ENCODE results near the gene PLA2G2C.

The PLA2G2C gene

DNA sequence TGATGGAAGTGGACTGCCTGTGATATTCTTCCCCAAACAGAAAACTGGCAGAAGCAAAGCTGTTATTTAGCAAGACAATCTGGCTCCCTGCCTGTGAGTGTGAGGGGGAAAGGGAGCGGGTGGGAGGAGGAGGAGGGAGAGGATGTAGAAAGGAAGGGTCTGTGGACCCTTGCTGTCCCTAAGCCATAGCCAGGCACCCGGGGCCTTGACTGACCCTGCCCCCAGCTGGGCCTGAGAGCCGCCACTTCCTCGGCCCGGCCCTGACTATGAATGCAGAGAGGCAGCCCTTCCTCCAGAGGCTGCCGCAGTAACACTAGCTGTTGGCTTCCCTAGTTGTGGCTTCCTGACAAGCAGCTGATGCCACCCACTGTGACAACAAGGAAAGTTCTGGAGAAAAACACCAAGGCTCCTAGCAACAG lies 33.3 kb downstream of the PLA2G2C start:
- Histone ChIP-seq H3K27ac (ENCODE audit: extremely low read depth, low read depth, low read length) (no peak overlapping the region), H3K4me3 (ENCODE audit: low read depth, low read length) (no peak overlapping the region), H3K9me3 (ENCODE audit: control insufficient read depth, insufficient read depth, low read depth, low read length) (no peaks in the 10 kb centered on the region), H3K4me1 (ENCODE audit: control insufficient read depth, insufficient read depth, low read length) (no peaks in the 10 kb centered on the region), H3K36me3 (ENCODE audit: control insufficient read depth in 2 of 2, insufficient read depth in 1 of 2, low read length in 2 of 2) (no peaks in the 10 kb centered on the region)
- POLR2A ChIA-PET = no interaction called here
- TF ChIP-seq ZNF266 (tag by site-specific recombination; IDR thresholded peaks at IDR 0.05; ENCODE audit: low read depth) (no peak), ZNF623 (tag by site-specific recombination; IDR thresholded peaks at IDR 0.05) (no peak), ZNF223 (tag by site-specific recombination; IDR thresholded peaks at IDR 0.05) (no peak), ZNF114 (tag by site-specific recombination; IDR thresholded peaks at IDR 0.05) (no peak), ZNF354C (tag by site-specific recombination; IDR thresholded peaks at IDR 0.05; ENCODE audit: borderline replicate concordance, low read depth) (no peak), ZNF791 (tag by site-specific recombination; IDR thresholded peaks at IDR 0.05) (no peak), ZNF184 (tag by site-specific recombination; IDR thresholded peaks at IDR 0.05) (no peak), ZBTB20 (tag by site-specific recombination; IDR thresholded peaks at IDR 0.05) (no peak), MYNN (tag by site-specific recombination; IDR thresholded peaks at IDR 0.05; ENCODE audit: borderline replicate concordance) (no peak), ZBTB17 (tag by site-specific recombination; IDR thresholded peaks at IDR 0.05) (no peak), HOXD13 (CRISPR knock-in tag; IDR thresholded peaks at IDR 0.05; ENCODE audit: borderline replicate concordance) (no peak)
- TF ChIP-seq, protein P1, sequence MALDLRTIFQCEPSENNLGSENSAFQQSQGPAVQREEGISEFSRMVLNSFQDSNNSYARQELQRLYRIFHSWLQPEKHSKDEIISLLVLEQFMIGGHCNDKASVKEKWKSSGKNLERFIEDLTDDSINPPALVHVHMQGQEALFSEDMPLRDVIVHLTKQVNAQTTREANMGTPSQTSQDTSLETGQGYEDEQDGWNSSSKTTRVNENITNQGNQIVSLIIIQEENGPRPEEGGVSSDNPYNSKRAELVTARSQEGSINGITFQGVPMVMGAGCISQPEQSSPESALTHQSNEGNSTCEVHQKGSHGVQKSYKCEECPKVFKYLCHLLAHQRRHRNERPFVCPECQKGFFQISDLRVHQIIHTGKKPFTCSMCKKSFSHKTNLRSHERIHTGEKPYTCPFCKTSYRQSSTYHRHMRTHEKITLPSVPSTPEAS (tag by site-specific recombination; IDR thresholded peaks at IDR 0.05) = no peak
- TF ChIP-seq, protein P2, sequence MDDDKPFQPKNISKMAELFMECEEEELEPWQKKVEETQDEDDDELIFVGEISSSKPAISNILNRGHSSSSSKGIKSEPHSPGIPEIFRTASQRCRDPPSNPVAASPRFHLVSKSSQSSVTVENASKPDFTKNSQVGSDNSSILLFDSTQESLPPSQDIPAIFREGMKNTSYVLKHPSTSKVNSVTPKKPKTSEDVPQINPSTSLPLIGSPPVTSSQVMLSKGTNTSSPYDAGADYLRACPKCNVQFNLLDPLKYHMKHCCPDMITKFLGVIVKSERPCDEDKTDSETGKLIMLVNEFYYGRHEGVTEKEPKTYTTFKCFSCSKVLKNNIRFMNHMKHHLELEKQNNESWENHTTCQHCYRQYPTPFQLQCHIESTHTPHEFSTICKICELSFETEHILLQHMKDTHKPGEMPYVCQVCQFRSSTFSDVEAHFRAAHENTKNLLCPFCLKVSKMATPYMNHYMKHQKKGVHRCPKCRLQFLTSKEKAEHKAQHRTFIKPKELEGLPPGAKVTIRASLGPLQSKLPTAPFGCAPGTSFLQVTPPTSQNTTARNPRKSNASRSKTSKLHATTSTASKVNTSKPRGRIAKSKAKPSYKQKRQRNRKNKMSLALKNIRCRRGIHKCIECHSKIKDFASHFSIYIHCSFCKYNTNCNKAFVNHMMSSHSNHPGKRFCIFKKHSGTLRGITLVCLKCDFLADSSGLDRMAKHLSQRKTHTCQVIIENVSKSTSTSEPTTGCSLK (tag by site-specific recombination; IDR thresholded peaks at IDR 0.05) = no peak
- TF ChIP-seq, protein P3, sequence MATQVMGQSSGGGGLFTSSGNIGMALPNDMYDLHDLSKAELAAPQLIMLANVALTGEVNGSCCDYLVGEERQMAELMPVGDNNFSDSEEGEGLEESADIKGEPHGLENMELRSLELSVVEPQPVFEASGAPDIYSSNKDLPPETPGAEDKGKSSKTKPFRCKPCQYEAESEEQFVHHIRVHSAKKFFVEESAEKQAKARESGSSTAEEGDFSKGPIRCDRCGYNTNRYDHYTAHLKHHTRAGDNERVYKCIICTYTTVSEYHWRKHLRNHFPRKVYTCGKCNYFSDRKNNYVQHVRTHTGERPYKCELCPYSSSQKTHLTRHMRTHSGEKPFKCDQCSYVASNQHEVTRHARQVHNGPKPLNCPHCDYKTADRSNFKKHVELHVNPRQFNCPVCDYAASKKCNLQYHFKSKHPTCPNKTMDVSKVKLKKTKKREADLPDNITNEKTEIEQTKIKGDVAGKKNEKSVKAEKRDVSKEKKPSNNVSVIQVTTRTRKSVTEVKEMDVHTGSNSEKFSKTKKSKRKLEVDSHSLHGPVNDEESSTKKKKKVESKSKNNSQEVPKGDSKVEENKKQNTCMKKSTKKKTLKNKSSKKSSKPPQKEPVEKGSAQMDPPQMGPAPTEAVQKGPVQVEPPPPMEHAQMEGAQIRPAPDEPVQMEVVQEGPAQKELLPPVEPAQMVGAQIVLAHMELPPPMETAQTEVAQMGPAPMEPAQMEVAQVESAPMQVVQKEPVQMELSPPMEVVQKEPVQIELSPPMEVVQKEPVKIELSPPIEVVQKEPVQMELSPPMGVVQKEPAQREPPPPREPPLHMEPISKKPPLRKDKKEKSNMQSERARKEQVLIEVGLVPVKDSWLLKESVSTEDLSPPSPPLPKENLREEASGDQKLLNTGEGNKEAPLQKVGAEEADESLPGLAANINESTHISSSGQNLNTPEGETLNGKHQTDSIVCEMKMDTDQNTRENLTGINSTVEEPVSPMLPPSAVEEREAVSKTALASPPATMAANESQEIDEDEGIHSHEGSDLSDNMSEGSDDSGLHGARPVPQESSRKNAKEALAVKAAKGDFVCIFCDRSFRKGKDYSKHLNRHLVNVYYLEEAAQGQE (tag by site-specific recombination; IDR thresholded peaks at IDR 0.05) = no peak
- TF ChIP-seq, protein P4, sequence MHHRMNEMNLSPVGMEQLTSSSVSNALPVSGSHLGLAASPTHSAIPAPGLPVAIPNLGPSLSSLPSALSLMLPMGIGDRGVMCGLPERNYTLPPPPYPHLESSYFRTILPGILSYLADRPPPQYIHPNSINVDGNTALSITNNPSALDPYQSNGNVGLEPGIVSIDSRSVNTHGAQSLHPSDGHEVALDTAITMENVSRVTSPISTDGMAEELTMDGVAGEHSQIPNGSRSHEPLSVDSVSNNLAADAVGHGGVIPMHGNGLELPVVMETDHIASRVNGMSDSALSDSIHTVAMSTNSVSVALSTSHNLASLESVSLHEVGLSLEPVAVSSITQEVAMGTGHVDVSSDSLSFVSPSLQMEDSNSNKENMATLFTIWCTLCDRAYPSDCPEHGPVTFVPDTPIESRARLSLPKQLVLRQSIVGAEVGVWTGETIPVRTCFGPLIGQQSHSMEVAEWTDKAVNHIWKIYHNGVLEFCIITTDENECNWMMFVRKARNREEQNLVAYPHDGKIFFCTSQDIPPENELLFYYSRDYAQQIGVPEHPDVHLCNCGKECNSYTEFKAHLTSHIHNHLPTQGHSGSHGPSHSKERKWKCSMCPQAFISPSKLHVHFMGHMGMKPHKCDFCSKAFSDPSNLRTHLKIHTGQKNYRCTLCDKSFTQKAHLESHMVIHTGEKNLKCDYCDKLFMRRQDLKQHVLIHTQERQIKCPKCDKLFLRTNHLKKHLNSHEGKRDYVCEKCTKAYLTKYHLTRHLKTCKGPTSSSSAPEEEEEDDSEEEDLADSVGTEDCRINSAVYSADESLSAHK (tag by site-specific recombination; IDR thresholded peaks at IDR 0.05) = no peak
- TF ChIP-seq, protein P5, sequence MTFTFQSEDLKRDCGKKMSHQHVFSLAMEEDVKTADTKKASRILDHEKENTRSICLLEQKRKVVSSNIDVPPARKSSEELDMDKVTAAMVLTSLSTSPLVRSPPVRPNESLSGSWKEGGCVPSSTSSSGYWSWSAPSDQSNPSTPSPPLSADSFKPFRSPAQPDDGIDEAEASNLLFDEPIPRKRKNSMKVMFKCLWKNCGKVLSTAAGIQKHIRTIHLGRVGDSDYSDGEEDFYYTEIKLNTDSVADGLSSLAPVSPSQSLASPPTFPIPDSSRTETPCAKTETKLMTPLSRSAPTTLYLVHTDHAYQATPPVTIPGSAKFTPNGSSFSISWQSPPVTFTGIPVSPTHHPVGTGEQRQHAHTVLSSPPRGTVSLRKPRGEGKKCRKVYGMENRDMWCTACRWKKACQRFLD (tag by site-specific recombination; IDR thresholded peaks at IDR 0.05) = no peak
- CTCF ChIA-PET = interaction anchor here (0.6 to 6.0 kb wide), 16 partner anchors 9 to 491 kb away, joined by 3 to 53 read pairs (median 4); no protein-coding TSS in a partner anchor

Measured in HEK293 (cell line).